Kidney (tissue), 14 donors: ENCODE measurements around the gene MAD1L1. TPM values are rescaled to one million over a fixed set of nuclear protein-coding genes. Genes with fewer than 3 reads are reported as not detected.
A peak's percentile ranks its signal among the peaks of the same experiment; 100 is the strongest.
"Not testable (repeated sequence)": the region's sequence is repeated elsewhere in the genome, so short reads cannot be mapped to it uniquely, and the experiment has no call there.

Experiments used
- DNase-seq, 5 donors: peaks; one replicate each; pipeline ENCODE4 v3.0.0-alpha.2; 2013 to 2020
- FAIRE-seq: peaks from 2 replicates; lab custom pipeline; 2012; peaks lifted over from hg19 to GRCh38; lab: Jason Lieb, UNC
- H3K27ac ChIP-seq, 2 donors: one replicate each; pipeline ENCODE4 v1.7.0; 2013; ENCODE audit warnings: low read depth in 2 of 2, low read length in 2 of 2, inconsistent platforms in 1 of 2
- H3K27me3 ChIP-seq: one replicate; pipeline ENCODE4 v1.7.1; 2013; ENCODE audit warnings: low read length, inconsistent platforms; ENCODE audit not compliant: control insufficient read depth, insufficient read depth
- H3K36me3 ChIP-seq, 3 donors: one replicate each; pipeline versions ENCODE4 v1.7.0 to v1.7.1; 2013; ENCODE audit warnings: low read length in 3 of 3, control low read depth in 1 of 3, inconsistent platforms in 1 of 3; ENCODE audit not compliant: insufficient read depth in 3 of 3, control insufficient read depth in 2 of 3
- H3K4me1 ChIP-seq, 3 donors: one replicate each; pipeline versions ENCODE4 v1.7.0 to v1.7.1; 2013; ENCODE audit warnings: low read length in 3 of 3, inconsistent platforms in 1 of 3, low read depth in 1 of 3; ENCODE audit not compliant: control insufficient read depth in 2 of 3, insufficient read depth in 2 of 3
- H3K4me3 ChIP-seq, 3 donors: one replicate each; pipeline versions ENCODE4 v1.7.0 to v1.8.1; 2013; ENCODE audit warnings: low read length in 3 of 3, control low read depth in 1 of 3, inconsistent platforms in 1 of 3
- H3K9ac ChIP-seq, 3 donors: one replicate each; pipeline versions ENCODE4 v1.7.0 to v1.7.1; 2013; ENCODE audit warnings: low read length in 3 of 3, control low read depth in 1 of 3, inconsistent platforms in 1 of 3
- H3K9me3 ChIP-seq, 3 donors: one replicate each; pipeline versions ENCODE4 v1.7.0 to v1.7.1; 2013; ENCODE audit warnings: low read length in 3 of 3, control low read depth in 1 of 3, inconsistent platforms in 1 of 3; ENCODE audit not compliant: control insufficient read depth in 2 of 3, insufficient read depth in 1 of 3
- intact Hi-C: fragments of 100-400 bp; cut with DNase I; formaldehyde crosslinking; loops from one replicate; pipeline ENCODE4 v1.11.1; 2022
- polyA plus RNA-seq: library from polyadenylated mRNA; stranded (reverse); fragments of 350-450 nt; fragmentation: Illumina TruSeq; extraction: RNeasy Lipid Tissue Mini Kit (QIAGEN cat#74804); gene quantifications from one replicate; pipeline ENCODE4 v1.2.3, GENCODE V29; 2014; ENCODE audit warnings: low read depth, low replicate concordance; ENCODE audit not compliant: insufficient read depth
- total RNA-seq: library from RNA; stranded (reverse); fragmentation: NEBNext Ultra II Directional; extraction: Animal tissue kit (Norgen Biotek cat#: 25700); gene quantifications from one replicate; pipeline ENCODE4 v1.2.1, GENCODE V29; 2021
- TF ChIP-seq, protein P1 (sequence below): IDR thresholded peaks from 3 replicates; pipeline ENCODE4 v1.5.1; 2012; ENCODE audit warnings: mild to moderate bottlenecking, moderate library complexity, borderline replicate concordance; ENCODE audit not compliant: insufficient read depth; ENCODE audit errors: extremely low read depth
- donor health status: control.
- donor health status: control.
- donor health status: control.
- donor health status: control.
- donor health status: control.
- donor health status: DM: yes; HTN: yes; CAD: no.
- donor health status: Normal renal cell carcinoma (clear cell type).

The MAD1L1 gene
- total and polyA plus RNA-seq, 2 donors from 2014 or later = 33.2 to 45.2 TPM

DNA sequence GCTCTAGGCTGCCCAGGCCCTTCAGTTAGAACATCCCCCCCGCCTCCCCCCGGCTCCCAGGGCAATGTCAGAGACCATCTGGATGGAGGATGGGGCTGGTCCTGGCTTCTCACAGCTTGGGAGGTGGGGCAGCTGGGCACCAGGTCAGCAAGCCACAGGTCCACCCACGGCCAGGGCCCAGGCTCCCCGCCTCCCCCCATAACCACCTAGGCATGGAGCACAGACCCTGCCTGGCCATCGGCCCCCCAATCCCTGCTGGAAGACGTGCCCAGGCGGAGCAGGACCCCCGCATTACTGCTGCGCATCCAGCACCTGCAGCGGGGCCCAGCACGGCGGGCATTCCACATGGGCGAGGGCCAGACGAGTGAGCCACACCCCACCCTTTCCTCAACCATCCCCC is 393.0 kb downstream of the MAD1L1 start:
- no peak overlapping the region for H3K4me3 ChIP-seq
- no peaks in the 10 kb centered on the region for H3K36me3 ChIP-seq
- no peaks in the 10 kb centered on the region for H3K9me3 ChIP-seq
- intact Hi-C loops = no loop called here
- peaks cover 0 to 7% (median 3%) of the 10 kb centered on the region in 3 donors for H3K4me1 ChIP-seq
- H3K27me3 ChIP-seq = no peaks in the 10 kb centered on the region
- DNase-seq (peak in 1 of 5 donors; percentile 37), FAIRE-seq (no peak)
- TF ChIP-seq, protein P1, sequence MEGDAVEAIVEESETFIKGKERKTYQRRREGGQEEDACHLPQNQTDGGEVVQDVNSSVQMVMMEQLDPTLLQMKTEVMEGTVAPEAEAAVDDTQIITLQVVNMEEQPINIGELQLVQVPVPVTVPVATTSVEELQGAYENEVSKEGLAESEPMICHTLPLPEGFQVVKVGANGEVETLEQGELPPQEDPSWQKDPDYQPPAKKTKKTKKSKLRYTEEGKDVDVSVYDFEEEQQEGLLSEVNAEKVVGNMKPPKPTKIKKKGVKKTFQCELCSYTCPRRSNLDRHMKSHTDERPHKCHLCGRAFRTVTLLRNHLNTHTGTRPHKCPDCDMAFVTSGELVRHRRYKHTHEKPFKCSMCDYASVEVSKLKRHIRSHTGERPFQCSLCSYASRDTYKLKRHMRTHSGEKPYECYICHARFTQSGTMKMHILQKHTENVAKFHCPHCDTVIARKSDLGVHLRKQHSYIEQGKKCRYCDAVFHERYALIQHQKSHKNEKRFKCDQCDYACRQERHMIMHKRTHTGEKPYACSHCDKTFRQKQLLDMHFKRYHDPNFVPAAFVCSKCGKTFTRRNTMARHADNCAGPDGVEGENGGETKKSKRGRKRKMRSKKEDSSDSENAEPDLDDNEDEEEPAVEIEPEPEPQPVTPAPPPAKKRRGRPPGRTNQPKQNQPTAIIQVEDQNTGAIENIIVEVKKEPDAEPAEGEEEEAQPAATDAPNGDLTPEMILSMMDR = no peak
- H3K27ac ChIP-seq = no peak overlapping the region
- no peak overlapping the region for H3K9ac ChIP-seq

DNA sequence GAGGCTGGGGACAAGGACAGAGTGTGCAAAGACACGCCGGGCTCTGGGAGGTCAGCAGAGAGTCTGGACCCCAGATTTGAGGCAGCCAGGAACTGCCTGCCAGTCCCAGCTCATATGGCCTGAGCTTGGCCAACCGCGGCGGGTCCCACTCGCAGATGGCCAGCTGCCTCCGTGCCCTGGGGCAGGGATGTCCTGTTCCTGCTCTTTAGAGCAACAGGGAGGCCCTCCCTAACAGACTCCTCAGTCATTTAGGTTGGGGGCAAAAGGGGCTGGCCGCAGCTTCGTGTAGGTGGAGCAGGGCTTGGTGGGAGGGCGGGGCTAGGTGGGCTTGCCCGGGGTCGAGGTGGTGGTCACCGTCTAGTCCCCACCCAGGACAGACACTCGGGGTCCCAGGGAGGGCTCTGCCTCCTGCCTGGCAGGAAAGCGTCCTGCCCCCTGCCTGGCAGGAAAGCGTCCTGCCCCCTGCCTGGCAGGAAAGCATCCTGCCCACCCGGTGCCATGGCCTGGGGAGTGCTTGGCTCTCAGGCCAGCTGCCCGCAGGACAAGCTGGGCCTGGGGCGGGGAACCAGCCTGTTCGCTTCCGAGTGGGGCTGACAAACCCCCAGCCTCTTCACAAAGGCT is 393.7 kb downstream of the MAD1L1 start:
- H3K4me1 ChIP-seq, intact Hi-C loops, H3K27ac ChIP-seq, H3K9ac ChIP-seq, H3K9me3 ChIP-seq, H3K4me3 ChIP-seq, FAIRE-seq, H3K36me3 ChIP-seq, H3K27me3 ChIP-seq: not testable (repeated sequence)
- peak in 2 of 5 donors; percentile 36 to 61 for DNase-seq

DNA sequence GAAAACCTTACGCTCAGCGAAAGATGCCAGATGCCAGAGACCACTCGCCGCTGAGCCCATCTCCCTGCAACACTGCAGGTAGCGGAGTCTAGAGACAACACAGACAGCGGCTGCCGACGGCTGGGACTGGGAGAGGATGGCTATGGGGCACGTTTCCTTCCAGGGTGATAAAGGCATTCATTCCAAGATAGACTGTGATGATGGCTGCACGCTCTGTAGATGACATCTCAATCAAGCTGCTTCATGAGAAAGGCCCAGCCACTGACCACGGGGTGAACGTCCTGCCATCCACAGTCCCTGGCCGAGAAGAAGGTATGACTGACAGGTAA is 394.2 kb downstream of the MAD1L1 start:
- H3K36me3 ChIP-seq, H3K9me3 ChIP-seq, H3K27me3 ChIP-seq, H3K9ac ChIP-seq, intact Hi-C loops, H3K4me1 ChIP-seq, H3K4me3 ChIP-seq, H3K27ac ChIP-seq, FAIRE-seq: not testable (repeated sequence)
- DNase-seq = peak in 2 of 5 donors; percentile 19 to 40

DNA sequence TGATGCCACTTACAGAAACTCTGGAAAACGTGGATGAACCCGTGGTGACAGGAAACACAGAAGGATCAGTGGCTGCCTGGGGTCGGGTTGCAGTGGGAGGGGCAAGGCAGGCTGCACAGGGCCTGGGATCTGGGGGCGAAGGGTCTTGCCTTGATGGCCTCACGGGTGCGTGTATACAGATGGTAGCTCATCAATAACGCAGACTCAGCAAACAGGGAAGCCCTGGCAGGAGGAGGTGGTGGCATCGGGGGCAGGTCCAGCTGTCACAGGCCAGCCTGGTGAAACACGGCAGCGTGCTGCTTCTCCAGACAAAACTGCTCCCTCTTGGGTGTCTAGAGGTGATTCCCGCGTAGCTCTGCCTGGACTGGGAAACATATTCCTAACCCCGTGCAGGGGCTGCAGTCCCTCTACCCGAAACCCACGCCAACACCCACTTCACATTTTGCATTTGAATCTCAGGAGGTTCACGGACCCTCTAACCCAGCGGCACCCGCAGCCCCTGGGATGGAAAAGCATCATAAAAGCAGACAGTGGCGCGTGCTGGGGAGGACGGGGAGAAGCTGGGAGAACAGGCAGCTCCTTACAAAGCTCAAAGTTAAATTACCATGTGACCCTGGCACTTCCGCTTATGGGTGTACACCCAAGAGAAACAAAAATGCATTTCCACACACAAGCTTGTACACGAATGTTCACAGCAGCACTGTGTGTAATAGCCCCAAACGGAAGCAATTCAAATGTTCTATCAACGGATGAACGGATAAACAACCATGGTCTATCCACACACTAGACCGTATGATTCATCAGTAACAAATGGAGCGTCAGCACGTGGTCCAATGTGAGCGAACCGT is 394.8 kb downstream of the MAD1L1 start:
- H3K36me3 ChIP-seq, H3K9me3 ChIP-seq, H3K27ac ChIP-seq, H3K27me3 ChIP-seq, H3K9ac ChIP-seq, H3K4me3 ChIP-seq, intact Hi-C loops, FAIRE-seq, H3K4me1 ChIP-seq: not testable (repeated sequence)
- peak in 2 of 5 donors; percentile 8 to 45 for DNase-seq

DNA sequence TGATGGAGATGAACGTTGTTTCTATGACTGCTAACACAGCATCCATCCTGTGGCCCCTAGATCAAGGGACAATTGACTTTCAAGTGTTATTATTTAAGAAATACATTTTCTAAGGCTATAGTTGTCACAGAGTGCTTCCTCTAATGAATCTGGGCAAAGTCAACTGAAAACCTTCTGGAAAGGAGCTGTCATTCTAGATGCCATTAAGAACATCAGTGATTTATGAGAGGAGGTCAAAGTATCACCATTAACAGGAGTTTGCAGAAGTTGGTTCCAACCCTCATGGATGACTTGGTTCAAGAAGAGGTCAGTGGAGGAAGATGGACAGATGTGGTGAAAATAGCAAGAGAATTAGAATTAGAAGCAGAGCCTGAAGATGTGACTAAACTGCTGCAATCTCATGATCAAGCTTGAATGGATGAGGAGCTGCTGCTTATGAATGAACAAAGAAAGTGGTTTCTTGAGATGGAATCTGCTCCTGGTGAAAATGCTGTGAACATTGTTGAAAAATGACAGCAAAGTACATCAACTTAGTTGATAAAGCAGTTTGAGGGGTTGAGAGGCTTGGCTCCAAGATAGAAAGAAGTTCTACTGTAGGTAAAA is 400.7 kb downstream of the MAD1L1 start:
- H3K9me3 ChIP-seq, H3K27ac ChIP-seq, H3K36me3 ChIP-seq, H3K4me3 ChIP-seq, DNase-seq, FAIRE-seq, H3K4me1 ChIP-seq, H3K9ac ChIP-seq, H3K27me3 ChIP-seq, intact Hi-C loops: not testable (repeated sequence)

DNA sequence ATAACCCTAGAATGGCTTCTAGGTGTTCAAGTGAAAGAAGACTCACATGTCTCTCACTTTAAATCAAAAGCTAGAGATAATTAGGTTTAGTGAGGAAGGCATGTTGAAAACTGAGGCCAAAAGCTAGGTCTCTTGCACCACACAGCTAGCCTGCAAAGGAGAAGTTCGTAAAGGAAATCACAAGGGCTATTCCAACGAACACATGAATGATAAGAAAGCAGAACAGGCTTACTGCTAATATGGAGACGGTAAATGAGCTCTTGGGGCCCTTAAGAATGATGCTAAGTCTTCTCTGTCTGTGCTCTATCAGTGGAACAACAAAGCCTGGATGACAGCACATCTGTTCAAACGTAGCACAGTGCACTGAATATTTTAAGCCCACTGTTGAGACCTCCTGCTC is 401.3 kb downstream of the MAD1L1 start:
- FAIRE-seq, intact Hi-C loops, DNase-seq: not testable (repeated sequence)

DNA sequence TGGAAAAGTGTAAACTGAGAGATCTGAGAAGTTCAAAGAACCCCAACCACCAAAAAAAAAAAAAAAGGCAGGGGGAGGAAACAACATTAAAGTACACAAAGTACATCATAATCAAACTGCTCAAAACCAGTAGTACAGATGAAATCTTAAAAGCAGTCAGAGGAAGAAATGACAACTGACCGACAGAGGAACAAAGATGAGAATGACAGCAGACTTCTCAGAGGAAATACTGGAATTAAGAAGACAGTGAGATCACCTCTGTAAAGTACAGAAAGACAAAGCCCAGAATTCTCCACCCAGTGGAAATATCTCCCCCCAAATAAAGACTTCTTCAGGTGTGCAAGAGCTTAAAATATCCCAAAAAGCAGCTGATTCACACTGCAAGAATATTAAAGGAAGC is 403.1 kb downstream of the MAD1L1 start:
- H3K36me3 ChIP-seq, H3K27ac ChIP-seq, H3K4me3 ChIP-seq, DNase-seq, intact Hi-C loops, H3K9me3 ChIP-seq, H3K9ac ChIP-seq, FAIRE-seq, H3K27me3 ChIP-seq, H3K4me1 ChIP-seq: not testable (repeated sequence)

More for the DNA sequence above, 401.3 kb downstream of the MAD1L1 start:
- not testable (repeated sequence) for H3K36me3 ChIP-seq, H3K9me3 ChIP-seq, H3K4me3 ChIP-seq, H3K9ac ChIP-seq, H3K27ac ChIP-seq, H3K4me1 ChIP-seq, H3K27me3 ChIP-seq
